GOT3 (cell line): Measurements from ENCODE around the gene ANXA4.
"Not testable (repeated sequence)": the region's sequence is repeated elsewhere in the genome, so short reads cannot be mapped to it uniquely, and the experiment has no call there.

Experiments
- DNase-seq: peaks from one replicate; lab custom pipeline; 2025; ENCODE audit warnings: mixed read lengths; lab: John Stamatoyannopoulos, UW

The ANXA4 gene

DNA sequence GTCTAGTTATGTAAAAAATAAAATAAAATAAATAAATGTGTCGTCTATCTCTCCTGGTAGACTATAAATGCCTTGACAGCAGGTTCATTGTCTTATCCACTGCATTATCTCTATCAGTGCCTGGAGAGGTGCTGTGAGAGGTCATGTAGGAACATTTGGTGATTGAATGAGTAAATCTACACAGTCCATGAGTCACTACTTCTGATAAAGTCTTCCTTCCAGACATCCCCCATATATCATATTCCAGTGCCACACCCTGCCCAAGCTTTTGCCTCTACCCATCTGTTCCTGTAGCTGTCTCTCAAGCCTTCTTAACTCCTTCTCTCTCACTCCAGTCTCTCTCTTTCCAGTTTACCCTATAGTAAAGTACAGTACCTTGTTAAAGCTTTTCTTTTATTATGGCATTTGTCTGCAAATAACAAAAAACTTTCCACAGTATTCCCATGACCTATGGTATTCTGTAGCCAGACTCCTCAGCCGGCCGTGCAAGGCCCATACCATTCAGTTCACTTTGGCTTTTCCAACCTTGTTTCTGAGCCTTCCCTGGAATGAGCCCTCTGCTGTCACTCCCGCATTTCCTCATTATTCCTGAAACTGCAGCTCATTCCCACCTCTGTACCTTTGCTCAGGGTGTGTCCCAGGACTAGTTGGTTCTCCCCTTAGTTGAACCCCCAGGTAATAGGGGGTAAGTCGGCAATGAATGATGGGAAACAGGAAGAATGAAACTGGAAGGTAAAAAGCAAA is 37.5 kb downstream of the ANXA4 start:
- no peak for DNase-seq

DNA sequence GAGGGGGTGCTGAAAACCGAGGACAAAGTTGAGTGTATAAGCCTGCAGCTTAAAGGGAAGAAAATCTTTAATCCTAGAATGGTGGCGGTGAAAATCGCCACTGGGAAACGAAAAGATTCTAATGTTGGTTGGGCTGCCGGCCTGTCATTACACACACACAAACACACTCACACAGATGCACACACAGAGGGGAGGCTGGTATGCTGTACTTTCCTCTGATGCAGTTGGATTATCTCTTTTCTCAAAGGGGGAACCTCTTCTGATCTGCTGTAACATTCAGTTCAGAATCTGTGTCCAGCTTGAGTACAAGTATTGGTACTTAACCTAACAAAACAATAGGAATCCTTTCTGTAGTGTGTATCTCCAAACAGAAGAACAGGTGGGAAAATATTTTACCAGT is 39.0 kb downstream of the ANXA4 start:
- no peak for DNase-seq

DNA sequence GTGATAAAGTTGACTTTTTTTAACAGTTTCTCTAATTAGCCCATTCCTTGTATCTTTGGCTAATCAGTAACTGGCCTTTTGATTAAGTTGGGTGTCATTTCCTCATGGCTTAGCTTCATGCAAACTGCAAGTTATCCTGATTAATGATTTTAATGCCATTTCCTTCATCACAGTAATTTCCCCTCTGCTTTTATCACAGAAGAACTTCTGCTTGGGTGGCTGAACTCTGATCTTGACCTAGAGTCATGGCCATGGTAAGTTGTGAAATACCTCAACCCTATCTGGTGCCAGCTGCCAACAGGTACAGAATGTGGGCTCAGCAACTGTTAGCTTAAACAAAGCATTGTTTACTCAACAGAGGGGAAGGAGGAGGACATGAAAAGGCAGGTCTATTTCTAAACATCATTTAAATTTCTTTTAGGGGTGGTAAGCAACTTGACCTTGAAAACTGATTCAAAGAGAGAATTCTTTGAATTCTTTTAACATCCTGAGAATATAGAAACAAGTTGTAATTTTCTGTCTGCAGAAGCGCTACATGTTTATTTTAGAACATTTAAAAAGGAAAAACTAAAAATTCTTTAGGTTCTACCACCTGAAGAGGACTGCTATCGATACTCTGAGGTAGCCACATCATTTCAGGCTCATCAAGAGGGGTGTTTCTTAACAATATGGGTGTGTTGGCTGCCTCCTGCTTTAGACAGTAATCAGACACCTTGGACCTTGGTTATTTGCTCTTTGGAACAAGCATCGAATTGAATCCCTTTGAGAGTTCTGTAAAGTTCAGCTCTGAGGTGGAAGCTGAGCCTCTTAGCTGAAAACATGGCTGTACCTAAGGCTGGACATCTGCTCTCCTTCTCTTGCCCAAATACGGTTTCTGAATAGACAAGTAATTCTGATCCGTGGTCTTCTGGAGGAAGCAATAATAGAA is 39.7 kb downstream of the ANXA4 start:
- DNase-seq: no peak

DNA sequence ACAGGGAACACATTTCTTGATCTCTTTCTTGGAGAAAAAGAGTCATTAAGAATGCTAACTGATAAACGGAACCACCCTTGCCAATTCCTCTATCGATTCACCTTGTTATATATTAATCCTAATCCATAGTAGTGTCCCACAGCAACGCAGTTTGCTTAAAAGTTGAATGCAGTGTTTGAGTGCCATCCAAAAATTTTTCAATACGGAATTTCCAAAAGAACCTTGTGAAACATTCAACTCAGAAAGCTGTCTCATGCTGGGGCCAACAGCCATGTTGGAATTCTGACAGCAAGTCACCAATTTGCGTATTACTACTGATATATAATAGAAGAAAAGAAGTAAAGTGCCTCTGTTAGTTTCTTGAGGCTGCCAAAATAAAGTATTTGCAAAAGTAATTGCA is 42.3 kb downstream of the ANXA4 start:
- no peak for DNase-seq

DNA sequence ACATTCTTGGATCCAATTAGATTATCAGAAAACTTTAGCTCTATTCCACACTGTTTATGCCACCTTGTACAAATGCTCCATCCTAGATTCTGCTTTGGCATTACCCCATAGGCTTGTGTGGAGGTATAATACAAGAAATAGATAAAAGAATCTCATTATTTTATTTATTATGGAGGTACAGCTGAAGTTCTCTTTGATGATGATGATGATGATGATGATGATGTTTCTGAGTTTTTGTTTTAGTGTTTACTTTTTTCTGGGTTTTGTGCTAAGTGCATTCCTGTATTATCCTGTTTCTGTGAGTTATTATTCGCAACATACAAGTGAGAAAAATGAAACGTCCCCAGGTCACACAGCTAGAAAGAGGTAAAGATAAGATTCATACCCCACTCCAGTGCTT is 43.4 kb downstream of the ANXA4 start:
- DNase-seq: no peak

DNA sequence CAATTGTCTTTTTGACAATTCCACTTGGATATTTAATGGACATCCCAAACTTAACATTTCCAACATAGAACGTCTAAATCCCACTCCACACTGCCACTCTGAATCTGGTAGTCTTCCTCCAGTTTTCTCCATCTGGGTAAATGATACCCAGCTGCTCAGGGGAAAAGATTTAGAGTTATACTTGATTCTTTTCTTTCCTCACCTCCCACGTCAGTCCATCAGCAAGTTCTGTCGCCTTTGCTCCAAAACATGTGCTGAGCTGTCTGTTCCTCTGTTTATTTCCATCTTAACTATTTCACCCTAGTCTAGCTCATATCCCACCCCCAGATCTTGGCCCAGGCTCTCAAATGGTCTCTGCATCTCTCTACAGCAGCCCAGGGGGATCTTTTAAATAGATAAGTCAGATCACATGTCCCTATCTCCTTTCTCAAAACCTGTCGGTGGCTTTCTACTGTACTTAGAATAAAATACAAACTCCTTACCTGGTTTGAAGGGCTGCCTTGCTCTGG is 44.2 kb downstream of the ANXA4 start:
- DNase-seq: no peak

DNA sequence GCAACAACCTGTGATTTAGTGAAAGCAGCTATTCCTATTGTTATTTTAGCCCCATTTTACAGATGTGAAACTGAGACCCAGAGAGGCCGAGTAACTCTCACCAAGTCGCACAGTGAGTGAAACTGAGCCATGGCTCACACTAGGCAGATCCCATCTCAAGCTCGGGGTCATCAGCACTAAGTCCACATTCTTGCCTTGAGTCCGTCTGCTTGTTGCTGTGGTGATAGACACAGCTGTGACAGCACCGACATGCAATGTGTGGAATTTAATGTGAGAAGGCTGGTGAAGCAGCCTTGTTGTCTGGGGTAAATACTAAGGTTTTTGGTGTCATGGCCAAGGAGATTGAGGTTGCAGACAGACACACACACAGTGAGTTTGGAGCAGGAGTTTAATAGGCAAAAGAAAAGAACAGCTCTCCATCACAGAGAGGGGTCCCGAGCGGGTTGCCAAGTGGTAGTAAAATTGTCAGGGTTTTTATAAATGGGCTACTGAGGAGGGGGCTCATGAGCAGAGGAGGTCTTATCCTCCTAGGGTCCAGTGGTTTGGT is 47.3 kb downstream of the ANXA4 start:
- DNase-seq: no peak

DNA sequence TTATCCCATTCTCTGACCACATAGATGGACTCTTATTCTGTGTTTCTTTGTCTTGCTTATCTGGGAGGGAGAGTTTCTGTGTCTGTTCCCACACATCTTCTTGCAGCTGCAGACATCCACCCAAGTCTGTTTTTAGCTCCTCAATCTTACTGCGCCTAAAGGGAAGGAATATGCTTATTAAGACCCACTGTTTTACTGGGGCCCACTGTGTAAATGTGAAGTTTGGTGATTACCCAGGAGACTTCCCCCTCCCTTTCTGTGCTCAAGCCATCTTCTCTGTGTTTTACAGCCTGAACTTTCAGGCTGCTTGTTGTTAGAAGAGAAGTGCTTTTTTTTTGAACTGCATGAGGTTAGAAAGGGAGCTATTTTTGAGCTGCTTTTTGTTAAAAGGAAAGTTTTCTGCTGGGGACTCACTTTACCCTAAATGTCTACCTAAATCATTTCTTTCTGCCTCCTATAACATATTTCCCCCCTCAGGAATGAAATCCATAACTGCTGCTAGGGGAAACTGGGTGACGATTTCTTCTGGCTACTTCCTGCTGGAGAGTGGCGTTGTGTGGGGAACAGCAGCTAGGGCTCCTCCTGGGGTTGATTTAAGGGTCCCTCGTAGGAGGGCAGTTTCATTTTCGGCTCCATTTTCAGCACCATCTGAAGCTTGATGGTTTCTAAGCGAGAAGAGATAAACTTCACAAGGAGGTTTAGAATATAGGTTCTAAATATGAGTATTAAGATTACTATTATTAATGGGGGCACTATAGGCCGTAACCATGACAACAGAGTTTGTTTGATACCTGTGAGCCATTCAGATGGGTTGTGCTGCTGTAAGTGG is 48.1 kb downstream of the ANXA4 start:
- DNase-seq: no peak

DNA sequence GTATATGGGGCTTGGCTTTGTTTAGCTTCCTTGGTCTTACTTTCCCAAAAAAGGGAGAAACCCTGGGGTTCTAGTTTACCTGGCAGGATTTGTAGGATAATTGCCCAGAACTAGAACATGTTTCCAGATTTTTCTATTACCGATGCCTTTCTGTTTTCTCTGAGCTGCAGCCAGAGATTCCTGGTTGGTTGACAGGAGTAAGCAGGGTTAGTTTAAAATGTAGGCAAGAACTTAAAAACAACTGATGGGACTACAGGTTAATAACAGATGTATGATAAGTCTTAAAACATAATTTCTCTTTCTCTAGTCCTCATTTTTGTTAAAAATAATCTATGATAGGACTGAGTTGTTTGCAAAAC is 48.6 kb downstream of the ANXA4 start:
- DNase-seq: no peak

DNA sequence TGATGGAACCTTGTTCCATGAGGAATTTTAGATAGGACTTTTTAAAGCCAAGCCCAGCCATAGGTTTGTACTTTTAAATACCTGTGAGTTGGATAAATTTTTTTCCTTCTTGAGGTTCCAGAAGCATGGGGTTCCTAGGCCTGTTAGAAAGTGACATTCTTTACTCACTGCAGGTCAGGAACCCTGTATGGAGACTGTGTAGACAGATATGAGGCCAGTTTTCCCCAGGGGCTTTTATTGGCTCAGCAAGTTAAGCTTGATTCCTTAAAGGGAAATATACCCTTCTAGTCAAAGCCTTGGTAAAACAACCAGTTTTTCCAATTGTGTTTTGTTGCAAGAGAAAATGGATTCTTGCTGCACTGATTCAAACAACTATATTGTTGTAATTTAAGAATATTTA is 49.1 kb downstream of the ANXA4 start:
- DNase-seq: no peak

DNA sequence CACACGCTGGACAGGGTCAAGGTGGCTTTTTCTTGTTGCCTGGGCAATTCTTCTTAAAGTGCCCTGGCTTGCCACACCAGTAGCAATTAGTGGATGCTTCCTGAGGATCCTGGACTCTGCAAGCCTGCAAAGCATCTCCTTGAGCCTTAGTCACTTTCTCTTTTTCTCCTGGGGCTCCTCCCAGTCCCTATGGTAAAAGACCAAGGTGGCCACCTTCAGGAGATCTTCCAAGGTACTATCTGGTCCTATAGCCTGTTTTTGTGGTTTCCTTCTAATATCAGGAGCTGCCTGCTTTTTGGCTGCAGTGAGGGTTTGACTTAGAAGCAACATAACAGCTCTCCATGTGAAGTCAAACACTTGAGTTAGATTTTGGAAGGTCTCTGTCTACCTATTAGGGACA is 54.2 kb downstream of the ANXA4 start:
- DNase-seq: no peak

DNA sequence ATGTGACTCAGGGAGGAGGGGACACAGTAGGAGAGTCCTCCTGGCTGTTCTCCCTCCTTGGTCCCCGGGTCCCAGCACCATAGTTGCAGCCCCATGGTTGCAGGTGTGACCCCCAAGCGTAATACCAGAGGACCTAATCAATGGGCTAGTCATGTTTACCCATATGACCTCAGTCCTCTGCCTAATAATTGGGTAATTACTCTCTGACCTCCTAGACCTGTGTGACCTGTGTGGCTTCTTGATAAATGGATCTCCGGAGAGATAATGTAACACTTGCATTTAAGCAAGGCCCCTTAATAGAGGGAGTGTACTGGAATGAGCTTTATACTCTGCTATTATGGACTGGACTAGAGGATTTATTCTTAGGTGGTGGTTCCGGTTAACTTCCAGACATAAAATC is 55.3 kb downstream of the ANXA4 start:
- DNase-seq: no peak

DNA sequence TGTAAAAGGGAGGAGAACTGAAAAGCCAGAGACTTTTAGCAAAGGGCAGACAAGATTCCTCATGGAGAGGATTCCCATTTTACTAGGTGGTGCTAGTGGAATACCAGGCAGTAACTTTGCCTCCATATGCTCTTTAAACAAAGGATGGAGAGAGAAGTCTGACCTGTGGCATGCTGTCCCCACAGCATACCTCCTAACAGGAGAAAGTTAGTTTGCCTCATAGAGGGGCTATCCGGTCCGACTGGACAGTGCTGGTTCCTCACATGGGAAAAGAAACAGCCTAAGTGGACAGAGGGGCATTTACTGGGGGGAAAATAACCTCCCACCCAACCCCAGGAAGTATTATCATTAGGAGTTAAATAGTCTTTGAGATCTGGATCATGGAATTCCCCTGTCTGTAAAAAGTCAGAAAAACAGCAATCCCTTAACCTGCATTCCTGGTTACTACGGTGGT is 55.9 kb downstream of the ANXA4 start:
- no peak for DNase-seq

DNA sequence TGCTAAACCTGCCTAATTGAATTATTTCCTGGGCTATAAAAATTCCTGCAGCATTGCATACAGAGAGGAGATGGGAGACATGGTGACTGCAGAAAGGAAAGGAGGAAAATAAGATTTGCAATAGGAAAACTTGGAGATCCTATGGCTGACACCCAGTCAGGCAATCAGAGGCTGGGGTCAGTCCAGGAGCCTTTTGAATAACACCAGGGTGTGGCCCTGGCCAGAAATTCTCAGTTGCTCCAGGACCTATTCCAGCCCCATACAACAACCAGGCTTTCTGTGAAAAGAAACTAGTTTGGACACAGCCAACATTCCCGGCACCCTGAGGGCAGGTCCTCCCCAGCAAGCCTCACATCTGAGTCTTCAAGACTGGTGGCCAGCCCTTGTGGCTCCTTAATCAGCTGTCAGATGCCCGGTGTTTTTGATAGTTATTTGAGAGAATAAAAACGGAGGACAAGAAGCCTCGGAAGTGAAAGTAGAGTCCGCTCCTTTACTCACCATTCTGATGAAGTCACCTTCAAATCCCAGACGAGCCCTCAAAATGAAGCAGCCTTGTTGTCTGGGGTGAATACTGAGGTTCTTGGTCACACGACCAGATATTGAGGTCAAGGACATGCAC is 56.5 kb downstream of the ANXA4 start:
- DNase-seq: no peak

DNA sequence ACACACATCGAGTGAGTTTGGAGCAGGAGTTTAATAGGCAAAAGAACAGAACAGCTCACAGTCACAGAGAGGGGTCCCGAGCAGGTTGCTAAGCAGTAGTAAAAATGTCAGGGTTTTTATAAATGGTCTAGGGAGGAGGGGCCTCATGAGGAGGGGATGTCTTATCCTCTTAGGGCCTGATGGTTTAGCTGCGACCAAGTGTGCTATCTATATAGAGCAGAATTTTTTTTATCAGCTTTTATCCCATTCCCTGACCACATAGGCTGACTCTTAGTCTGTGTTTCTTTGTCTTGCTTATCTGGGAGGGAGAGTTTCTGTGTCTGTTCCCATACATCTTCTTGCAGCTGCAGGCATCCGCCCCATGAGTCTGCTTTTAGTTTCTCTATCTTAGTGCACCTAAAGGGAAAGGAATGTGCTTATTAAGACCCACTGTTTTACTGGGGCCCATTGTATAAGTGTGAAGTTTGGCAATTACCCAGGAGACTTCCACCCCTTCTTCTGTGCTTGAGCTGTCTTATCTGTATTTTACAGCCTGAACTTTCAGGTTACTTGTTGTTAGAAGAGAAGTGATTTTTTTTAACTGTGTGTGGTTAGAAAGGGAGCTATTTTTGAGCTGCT is 57.1 kb downstream of the ANXA4 start:
- DNase-seq: no peak

DNA sequence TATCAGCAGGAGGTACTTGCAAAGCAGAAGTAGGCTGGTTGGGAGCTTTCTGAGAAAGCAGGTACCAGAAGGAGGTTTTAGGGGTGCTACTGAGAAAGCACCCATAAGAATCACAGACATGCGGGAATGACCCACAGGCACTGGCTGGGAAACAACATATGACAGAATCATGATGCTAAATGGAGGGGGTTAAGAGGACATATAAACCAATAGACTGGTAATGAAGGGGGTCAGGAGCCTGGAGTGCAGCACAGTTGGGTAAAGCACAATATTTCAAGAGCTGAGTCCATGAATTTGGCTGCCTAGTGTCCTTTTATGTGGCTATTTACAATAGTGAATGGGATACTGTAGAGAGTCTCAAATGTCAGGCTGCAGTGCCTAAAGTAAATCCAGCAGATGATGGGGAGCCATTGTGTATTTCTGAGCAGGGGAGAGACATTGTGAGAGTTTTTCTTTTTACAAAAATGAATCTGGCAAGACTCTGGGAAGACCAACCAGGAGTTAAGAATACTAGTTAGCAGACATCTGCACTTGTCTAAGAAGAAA is 59.9 kb downstream of the ANXA4 start:
- DNase-seq: no peak

DNA sequence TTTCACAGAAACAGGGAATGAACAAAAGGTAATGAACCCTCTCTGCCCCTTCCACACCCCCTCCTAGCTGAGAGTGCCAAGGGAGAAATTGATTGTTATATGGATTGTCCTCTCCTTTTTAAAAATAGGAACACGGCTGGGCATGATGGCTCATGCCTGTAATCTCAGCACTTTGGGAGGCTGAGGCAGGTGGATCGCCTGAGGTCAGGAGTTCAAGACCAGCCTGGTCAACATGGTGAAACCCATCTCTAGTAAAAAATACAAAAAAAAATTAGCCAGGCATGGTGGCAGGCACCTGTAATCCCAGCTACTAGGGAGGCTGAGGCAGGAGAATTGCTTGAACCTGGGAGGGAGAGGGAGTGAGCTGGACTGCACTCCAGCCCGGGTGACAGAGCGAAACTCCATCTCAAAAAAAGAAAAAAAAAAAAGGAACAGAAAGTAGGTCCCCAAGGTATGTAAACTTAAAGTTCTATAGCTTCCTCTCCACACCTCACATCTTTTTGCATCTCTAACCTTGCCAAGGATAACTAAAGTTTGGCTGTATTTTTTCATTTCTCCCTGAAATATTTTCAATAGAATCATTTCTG is 60.9 kb downstream of the ANXA4 start:
- not testable (repeated sequence) for DNase-seq

DNA sequence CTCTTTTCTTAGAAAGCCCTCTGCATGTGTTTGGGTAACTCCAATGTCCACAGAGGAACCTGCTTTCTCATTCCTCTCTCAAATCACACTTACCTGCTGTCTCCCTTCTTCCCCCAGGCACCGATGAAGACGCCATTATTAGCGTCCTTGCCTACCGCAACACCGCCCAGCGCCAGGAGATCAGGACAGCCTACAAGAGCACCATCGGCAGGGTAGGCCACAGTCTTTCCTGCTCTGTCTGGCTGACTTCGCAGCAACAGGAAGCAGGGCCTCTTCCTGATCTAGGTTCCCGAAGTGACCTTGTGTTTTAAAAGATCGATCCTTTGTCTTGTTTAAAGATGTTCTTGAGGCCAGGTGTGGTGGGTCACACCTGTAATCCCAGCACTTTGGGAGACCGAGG is 62.5 kb downstream of the ANXA4 start:
- no peak for DNase-seq

DNA sequence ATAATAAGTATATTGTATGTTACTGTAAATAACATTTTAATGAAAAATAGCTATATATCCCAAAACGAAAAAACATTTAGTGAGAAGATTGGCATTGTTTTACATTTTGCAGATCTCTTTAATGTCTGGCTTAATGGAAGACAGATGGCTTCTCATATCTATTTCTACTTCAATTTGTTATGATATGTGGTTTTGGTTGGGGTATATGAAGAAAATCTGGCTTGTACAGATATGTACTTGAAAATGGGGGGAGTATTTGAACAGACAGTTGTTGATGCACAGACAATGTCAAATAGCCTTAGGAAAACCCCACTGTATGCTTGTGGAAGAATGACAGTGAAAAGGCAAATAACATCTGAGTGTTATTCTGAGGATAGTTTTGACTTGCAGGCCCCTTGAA is 64.0 kb downstream of the ANXA4 start:
- DNase-seq: no peak

DNA sequence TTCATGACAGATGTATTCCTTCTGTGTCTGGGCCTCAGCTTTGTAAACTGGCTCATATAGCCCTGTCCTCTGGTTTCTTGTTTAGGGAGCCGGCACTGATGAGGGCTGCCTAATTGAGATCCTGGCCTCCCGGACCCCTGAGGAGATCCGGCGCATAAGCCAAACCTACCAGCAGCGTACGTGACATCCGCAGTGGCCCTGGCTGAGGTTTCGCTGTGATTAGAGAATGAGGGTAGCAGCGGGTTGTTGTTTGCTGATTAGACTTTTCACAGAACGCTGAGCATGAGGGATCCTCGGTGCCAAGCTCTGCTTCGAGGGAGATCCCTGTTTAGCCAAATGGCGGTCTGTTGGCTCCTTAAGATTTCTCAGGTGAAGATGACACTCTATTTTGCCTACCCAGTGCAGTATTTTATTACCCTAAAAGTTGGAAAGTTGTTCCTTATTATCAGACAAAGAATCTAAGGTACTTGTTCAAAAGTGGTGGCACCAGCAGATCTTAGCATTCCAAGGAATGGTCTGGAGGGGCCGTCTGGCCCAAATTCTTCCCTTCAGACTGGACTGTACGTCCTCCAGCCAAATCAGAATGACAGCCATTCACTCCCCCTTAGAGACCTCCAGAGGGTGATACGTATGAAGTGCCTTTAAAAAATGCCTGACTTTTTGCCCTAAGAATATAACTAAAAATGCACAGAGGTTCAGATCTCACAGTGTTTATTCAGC is 66.0 kb downstream of the ANXA4 start:
- DNase-seq: no peak
